ENCODE results near the gene PIGZ. TPM values are rescaled to one million over a fixed set of nuclear protein-coding genes. Genes with fewer than 3 reads are reported as not detected.
A peak's percentile ranks its signal among the peaks of the same experiment; 100 is the strongest.

PIGZ gene
- total and polyA plus RNA-seq, 9 of the 15 experiments (the other 6 are each of a cell fraction or from before 2014, with no cell fraction given) = 0.15 to 1.8 (median 0.76) TPM

DNA sequence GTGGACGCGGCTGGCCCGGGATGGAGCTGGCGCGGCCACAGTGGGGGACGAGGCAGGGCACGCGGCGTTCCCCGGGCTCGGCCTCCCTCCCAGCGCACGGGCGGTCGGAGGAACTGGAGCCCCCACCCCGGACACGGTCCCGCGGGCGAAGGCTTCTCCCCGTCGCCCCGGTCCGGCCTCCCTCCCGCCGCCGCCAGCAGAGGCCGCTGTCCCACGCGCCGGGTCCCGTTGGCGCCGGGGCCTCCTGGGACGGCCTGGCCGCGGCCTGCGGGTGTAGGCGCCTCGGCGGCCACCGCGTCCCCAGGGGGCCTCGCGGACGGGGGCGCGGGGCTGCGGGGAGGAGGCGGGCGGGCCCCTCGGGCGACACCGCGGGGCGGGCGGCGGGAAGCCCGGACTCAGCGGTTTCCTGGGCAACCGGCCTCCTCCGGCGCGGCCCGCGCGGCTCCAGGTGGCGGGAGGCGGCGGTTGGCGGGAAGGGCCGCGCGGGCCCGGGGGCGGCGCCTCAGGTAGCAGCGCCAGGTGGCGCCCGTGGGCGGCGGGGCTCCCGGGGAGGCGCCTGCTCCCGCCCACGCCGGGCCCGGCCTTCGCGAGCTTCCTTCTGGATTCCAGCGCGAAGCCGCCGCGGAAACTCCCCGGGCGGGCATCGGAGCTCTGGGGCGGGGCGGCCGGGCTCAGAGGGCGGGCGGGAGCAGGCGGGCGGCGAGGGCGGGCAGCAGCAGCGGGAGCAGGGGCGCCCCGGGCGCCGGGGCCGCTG lies 34.2 kb upstream of the PIGZ start:
- intact Hi-C loops (cut with micrococcal nuclease) (loop anchor here (5.0 kb wide), 1 partner anchor 184 kb away; no protein-coding TSS in a partner anchor), in situ Hi-C loops (cut with MboI) (no loop called here)
- no peaks in the 10 kb centered on the region for H4K20me1 ChIP-seq (replicated peaks; ENCODE audit: control insufficient read depth, insufficient read depth, low read length)
- POLR2A ChIA-PET = interaction anchor here (0.6 to 1.8 kb wide), 3 partner anchors 16 to 33 kb away, joined by 3 to 4 read pairs (median 4); no protein-coding TSS in a partner anchor
- ATAC-seq (peak; percentile 90), FAIRE-seq (no peak), DNase-seq (ENCODE audit: extremely low read depth in 1 of 4, low spot score in 3 of 4) (peak; percentile 87 to 99 (median 97))
- H3K9ac ChIP-seq (ENCODE audit: insufficient read depth in 1 of 2, low read depth in 2 of 2, low read length in 2 of 2) = peak overlapping the region; percentile 62 to 96; a peak in 3 of 4 replicates
- peaks cover 3 to 45% of the 10 kb centered on the region in 2 experiments; a peak in 3 of 5 replicates for H3K4me1 ChIP-seq (replicated peaks in 1 of 2; ENCODE audit: control insufficient read depth in 2 of 2, insufficient read depth in 2 of 2, low read length in 2 of 2)
- no peaks in the 10 kb centered on the region for H3K27me3 ChIP-seq (ENCODE audit: control insufficient read depth in 2 of 2, insufficient read depth in 2 of 2, low read length in 2 of 2)
- CTCF ChIA-PET (ENCODE audit: low intra/inter-chr PET ratio) = interaction anchor here (0.6 to 2.1 kb wide), 4 partner anchors 51 to 507 kb away, joined by 5 to 26 read pairs (median 8); no protein-coding TSS in a partner anchor
- 2% methylated on average over 24 of the region's 113 CpGs for WGBS (ENCODE audit: insufficient coverage, low coverage, missing lambda C conversion rate)
- H3K9me1 ChIP-seq (ENCODE audit: control insufficient read depth, insufficient read depth, low read length) = no peaks in the 10 kb centered on the region
- BruUV-seq (replicated peaks) = no TSS peak
- H3K36me3 ChIP-seq (ENCODE audit: control insufficient read depth, insufficient read depth, low read length) = no peaks in the 10 kb centered on the region
- H2AFZ ChIP-seq (ENCODE audit: low read depth, low read length) = peak overlapping the region; percentile 85
- H3K9me3 ChIP-seq (replicated peaks; ENCODE audit: control insufficient read depth, insufficient read depth, low read depth, low read length) = no peaks in the 10 kb centered on the region
- H3K4me3 ChIP-seq = peak overlapping the region; percentile 38
- no peaks in the 10 kb centered on the region for H3K79me2 ChIP-seq (ENCODE audit: control insufficient read depth, insufficient read depth, low read length)
- peak overlapping the region; percentile 74 for H3K27ac ChIP-seq (ENCODE audit: extremely low read depth, low read depth, low read length)
- peak overlapping the region; percentile 39; the same call in 1 of the 2 replicates for H3K4me2 ChIP-seq (ENCODE audit: insufficient read depth, low read length)
- no peak for TF ChIP-seq NR4A1 (CRISPR knock-in tag; IDR thresholded peaks at IDR 0.05)
- TF ChIP-seq NR4A1 (tag; IDR thresholded peaks at IDR 0.05) = no peak; the same call in 1 of the 2 replicates
- peak; percentile 84 for TF ChIP-seq ZFX (CRISPR knock-in tag; IDR thresholded peaks at IDR 0.05)
- no peak for TF ChIP-seq LEF1 (IDR thresholded peaks at IDR 0.05)
- TF ChIP-seq, protein P1, sequence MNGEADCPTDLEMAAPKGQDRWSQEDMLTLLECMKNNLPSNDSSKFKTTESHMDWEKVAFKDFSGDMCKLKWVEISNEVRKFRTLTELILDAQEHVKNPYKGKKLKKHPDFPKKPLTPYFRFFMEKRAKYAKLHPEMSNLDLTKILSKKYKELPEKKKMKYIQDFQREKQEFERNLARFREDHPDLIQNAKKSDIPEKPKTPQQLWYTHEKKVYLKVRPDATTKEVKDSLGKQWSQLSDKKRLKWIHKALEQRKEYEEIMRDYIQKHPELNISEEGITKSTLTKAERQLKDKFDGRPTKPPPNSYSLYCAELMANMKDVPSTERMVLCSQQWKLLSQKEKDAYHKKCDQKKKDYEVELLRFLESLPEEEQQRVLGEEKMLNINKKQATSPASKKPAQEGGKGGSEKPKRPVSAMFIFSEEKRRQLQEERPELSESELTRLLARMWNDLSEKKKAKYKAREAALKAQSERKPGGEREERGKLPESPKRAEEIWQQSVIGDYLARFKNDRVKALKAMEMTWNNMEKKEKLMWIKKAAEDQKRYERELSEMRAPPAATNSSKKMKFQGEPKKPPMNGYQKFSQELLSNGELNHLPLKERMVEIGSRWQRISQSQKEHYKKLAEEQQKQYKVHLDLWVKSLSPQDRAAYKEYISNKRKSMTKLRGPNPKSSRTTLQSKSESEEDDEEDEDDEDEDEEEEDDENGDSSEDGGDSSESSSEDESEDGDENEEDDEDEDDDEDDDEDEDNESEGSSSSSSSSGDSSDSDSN (IDR thresholded peaks at IDR 0.05; ENCODE audit: borderline replicate concordance in 1 of 2, low read depth in 2 of 2, low read length in 2 of 2) = peak in 1 of 2 experiments; percentile 81; a peak in 2 of 4 replicates
- TF ChIP-seq DIDO1 (tag; IDR thresholded peaks at IDR 0.05; ENCODE audit: low read depth) = no peak
- TF ChIP-seq, protein P2, sequence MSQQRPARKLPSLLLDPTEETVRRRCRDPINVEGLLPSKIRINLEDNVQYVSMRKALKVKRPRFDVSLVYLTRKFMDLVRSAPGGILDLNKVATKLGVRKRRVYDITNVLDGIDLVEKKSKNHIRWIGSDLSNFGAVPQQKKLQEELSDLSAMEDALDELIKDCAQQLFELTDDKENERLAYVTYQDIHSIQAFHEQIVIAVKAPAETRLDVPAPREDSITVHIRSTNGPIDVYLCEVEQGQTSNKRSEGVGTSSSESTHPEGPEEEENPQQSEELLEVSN (IDR thresholded peaks at IDR 0.05; ENCODE audit: borderline replicate concordance in 1 of 2, extremely low read depth in 1 of 2, insufficient read depth in 1 of 2, insufficient read length in 1 of 2, low read depth in 1 of 2, low read length in 1 of 2, poor library complexity in 1 of 2, severe bottlenecking in 1 of 2) = peak; percentile 92 to 99
- TF ChIP-seq FOXO4 (CRISPR knock-in tag; IDR thresholded peaks at IDR 0.05) = no peak
- TF ChIP-seq PRMT5 (CRISPR knock-in tag; IDR thresholded peaks at IDR 0.05) = no peak
- peak; percentile 72; the same call in 1 of the 2 replicates for TF ChIP-seq FOXP1 (CRISPR knock-in tag; IDR thresholded peaks at IDR 0.05)
- no peak for TF ChIP-seq MAFF (IDR thresholded peaks at IDR 0.05; ENCODE audit: low read length)
- peak; percentile 43 for TF ChIP-seq FUS (optimal IDR thresholded peaks at IDR 0.05; ENCODE audit: low read depth, low read length)
- TF ChIP-seq MTA1 (IDR thresholded peaks at IDR 0.05; ENCODE audit: borderline replicate concordance) = no peak
- TF ChIP-seq TBL1XR1 (IDR thresholded peaks at IDR 0.05; ENCODE audit: low read length in 2 of 2) = no peak
- TF ChIP-seq SP1 (CRISPR knock-in tag; IDR thresholded peaks at IDR 0.05) = no peak
